SK-N-SH (cell line): ENCODE measurements around the gene ARV1.

Experiments
- EP300 ChIP-seq, 2 experiments: IDR thresholded peaks; 2 replicates each; pipeline versions ENCODE4 v1.4.0 to v1.6.1; 2012; ENCODE audit warnings: borderline replicate concordance in 1 of 2, low read depth in 1 of 2, low read length in 1 of 2
- FOSL2 ChIP-seq: IDR thresholded peaks from 2 replicates; pipeline ENCODE4 v1.4.0; 2012; ENCODE audit warnings: low read depth, mild to moderate bottlenecking, moderate library complexity, borderline replicate concordance
- MEF2A ChIP-seq: IDR thresholded peaks from 2 replicates; pipeline ENCODE4 v1.4.0; 2012; ENCODE audit warnings: low read depth, borderline replicate concordance
- NRF1 ChIP-seq: IDR thresholded peaks from 2 replicates; pipeline ENCODE4 v1.6.1; 2012; ENCODE audit warnings: low read depth, mild to moderate bottlenecking, low read length
- POLR2AphosphoS5 ChIP-seq: IDR thresholded peaks from 2 replicates; pipeline ENCODE4 v1.6.1; 2012; ENCODE audit warnings: low read depth, low read length
- RAD21 ChIP-seq: IDR thresholded peaks from 2 replicates; pipeline ENCODE4 v1.6.1; 2012; ENCODE audit warnings: mild to moderate bottlenecking, low read length
- YY1 ChIP-seq: IDR thresholded peaks from 2 replicates; pipeline ENCODE4 v1.4.0; 2012; ENCODE audit warnings: low read depth, mild to moderate bottlenecking
- TF ChIP-seq, protein P1 (sequence below): fragments of 200-600 bp; sonication (generic); IDR thresholded peaks from 2 replicates; pipeline ENCODE4 v1.6.1; 2017; ENCODE audit warnings: antibody characterized with exemption, mild to moderate bottlenecking, moderate library complexity
- TF ChIP-seq, protein P2 (sequence below): fragments of 150-350 bp; IDR thresholded peaks from 2 replicates; pipeline ENCODE4 v1.6.1; 2016; ENCODE audit warnings: mild to moderate bottlenecking, low read depth, low read length

DNA sequence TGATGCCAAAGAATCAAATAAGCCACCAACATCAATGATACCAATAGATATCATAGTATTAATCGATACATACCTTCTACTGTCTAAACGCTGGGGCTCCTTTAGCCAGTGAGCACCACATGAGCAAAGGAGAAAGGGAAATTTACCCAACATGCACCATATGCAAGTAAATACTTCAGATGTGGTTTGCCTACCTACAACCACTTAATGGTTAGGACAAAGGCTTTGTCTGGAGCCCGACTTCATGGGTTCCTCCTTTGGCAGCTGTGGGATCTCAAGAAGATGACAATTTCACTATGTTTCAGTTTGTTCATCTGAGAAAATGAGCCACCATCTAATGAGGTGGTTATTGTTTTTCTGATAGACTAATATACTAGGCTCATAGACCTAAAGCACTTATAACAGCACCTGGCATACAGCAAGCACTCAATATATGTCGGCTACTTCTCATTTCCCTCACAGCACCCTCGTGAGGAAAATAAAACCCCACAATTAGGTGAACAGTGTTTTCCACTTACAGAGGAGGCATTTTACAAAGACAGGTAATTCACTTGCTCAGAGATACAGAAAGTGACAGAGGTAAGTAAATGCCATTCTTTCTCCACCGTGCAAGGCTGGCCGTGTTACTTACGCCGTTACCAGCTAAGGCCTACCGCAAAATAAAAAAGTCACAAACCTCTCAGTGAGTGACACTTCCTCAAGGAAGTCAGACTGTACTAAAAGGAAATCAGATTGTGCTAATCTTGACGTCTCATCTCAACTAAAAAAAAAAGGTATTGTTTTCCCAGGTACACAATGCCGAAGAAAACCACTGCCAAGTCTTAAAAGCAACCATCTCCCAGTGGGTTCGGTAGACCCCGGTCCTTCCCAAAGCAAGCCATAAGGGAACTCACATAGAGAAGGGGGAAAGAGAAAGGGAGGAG lies 1.8 kb upstream of the ARV1 start:
- TF ChIP-seq MEF2A = no peak
- TF ChIP-seq EP300 (IDR thresholded peaks at IDR 0.05; ENCODE audit: borderline replicate concordance in 1 of 2, low read depth in 1 of 2, low read length in 1 of 2) = no peak
- TF ChIP-seq, protein P1, sequence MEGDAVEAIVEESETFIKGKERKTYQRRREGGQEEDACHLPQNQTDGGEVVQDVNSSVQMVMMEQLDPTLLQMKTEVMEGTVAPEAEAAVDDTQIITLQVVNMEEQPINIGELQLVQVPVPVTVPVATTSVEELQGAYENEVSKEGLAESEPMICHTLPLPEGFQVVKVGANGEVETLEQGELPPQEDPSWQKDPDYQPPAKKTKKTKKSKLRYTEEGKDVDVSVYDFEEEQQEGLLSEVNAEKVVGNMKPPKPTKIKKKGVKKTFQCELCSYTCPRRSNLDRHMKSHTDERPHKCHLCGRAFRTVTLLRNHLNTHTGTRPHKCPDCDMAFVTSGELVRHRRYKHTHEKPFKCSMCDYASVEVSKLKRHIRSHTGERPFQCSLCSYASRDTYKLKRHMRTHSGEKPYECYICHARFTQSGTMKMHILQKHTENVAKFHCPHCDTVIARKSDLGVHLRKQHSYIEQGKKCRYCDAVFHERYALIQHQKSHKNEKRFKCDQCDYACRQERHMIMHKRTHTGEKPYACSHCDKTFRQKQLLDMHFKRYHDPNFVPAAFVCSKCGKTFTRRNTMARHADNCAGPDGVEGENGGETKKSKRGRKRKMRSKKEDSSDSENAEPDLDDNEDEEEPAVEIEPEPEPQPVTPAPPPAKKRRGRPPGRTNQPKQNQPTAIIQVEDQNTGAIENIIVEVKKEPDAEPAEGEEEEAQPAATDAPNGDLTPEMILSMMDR = no peak
- TF ChIP-seq RAD21 = no peak
- TF ChIP-seq, protein P2, sequence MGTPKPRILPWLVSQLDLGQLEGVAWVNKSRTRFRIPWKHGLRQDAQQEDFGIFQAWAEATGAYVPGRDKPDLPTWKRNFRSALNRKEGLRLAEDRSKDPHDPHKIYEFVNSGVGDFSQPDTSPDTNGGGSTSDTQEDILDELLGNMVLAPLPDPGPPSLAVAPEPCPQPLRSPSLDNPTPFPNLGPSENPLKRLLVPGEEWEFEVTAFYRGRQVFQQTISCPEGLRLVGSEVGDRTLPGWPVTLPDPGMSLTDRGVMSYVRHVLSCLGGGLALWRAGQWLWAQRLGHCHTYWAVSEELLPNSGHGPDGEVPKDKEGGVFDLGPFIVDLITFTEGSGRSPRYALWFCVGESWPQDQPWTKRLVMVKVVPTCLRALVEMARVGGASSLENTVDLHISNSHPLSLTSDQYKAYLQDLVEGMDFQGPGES = no peak
- no peak for TF ChIP-seq POLR2AphosphoS5
- TF ChIP-seq NRF1 = no peak
- TF ChIP-seq YY1 = no peak
- no peak for TF ChIP-seq FOSL2
